Body of pancreas (tissue), 4 donors: ENCODE data around the gene MFAP3. TPM values are rescaled to one million over a fixed set of nuclear protein-coding genes. Genes with fewer than 3 reads are reported as not detected.

ENCODE experiments used
- ATAC-seq: fragments of 150-250 bp; one replicate; pipeline ENCODE4 v1.9.1; 2016
- DNase-seq, 4 donors: peaks; one replicate each; pipeline ENCODE4 v3.0.0-alpha.2; 2019
- H3K27ac ChIP-seq, 4 donors: fragments of 200-600 bp; sonication (generic); 1 replicate in 3 of 4; 2 replicates in 1 of 4; pipeline versions ENCODE4 v1.5.1 to v1.6.1; 2016 to 2019; ENCODE audit warnings: mild to moderate bottlenecking in 1 of 4, mixed read lengths in 1 of 4, moderate library complexity in 1 of 4
- H3K27me3 ChIP-seq, 2 donors: fragments of 200-600 bp; sonication (generic); one replicate each; pipeline ENCODE4 v1.6.0; 2016; ENCODE audit warnings: mild to moderate bottlenecking in 1 of 2
- H3K36me3 ChIP-seq, 2 donors: fragments of 200-600 bp; sonication (generic); replicated peaks in 1 of 2; 2 replicates each; pipeline ENCODE4 v1.5.1; 2016; ENCODE audit warnings: low read depth in 2 of 2; ENCODE audit not compliant: insufficient read depth in 1 of 2
- H3K4me1 ChIP-seq: fragments of 200-600 bp; sonication (generic); one replicate; pipeline ENCODE4 v1.6.0; 2016
- H3K4me3 ChIP-seq, 2 donors: fragments of 200-600 bp; sonication (generic); 1 replicate in 1 of 2; 2 replicates in 1 of 2; pipeline ENCODE4 v1.5.1; 2016 to 2019
- H3K9me3 ChIP-seq, 3 donors: fragments of 200-600 bp; sonication (generic); 1 replicate in 2 of 3; 2 replicates in 1 of 3; pipeline ENCODE4 v1.5.1; 2016
- CTCF ChIP-seq, 7 experiments: fragments of 450-650 bp in 4 of 7; fragments of 200-600 bp in 3 of 7; sonication (generic) in 3 of 7; IDR thresholded peaks; one replicate each; pipeline ENCODE4 v1.5.1; 2016 to 2019; ENCODE audit warnings: antibody characterized with exemption in 7 of 7
- POLR2A ChIP-seq, 3 donors: fragments of 450-650 bp; IDR thresholded peaks; one replicate each; pipeline ENCODE4 v1.6.1; 2016; ENCODE audit warnings: antibody characterized with exemption in 3 of 3, mild to moderate bottlenecking in 2 of 3
- WGBS, 2 donors: methylation state at CpG; one replicate each; pipeline ENCODE4 v1.1.5; 2017; 5-methylcytosine and 5-hydroxymethylcytosine counted together
- intact Hi-C: fragments of 100-400 bp; cut with DNase I; formaldehyde crosslinking; loops from one replicate; pipeline ENCODE4 v1.15.1; 2023
- total RNA-seq, 2 donors: library from RNA; depleted of rRNA; stranded (reverse); fragments of >200 nt; gene quantifications; one replicate each; pipeline ENCODE4 v1.1.0, GENCODE V29; 2016

Gene MFAP3
- total RNA-seq, 2 donors from 2014 or later = 14.3 to 23.4 TPM

GRCh38 chr5:154076240-154076922 lies 37.6 kb downstream of the MFAP3 start:
- Histone ChIP-seq H3K27me3 (no peaks in the 10 kb centered on the region), H3K9me3 (no peaks in the 10 kb centered on the region), H3K4me3 (no peak overlapping the region), H3K27ac (no peak overlapping the region), H3K4me1 (peaks cover 14% of the 10 kb centered on the region), H3K36me3 (no peaks in the 10 kb centered on the region)
- 67 to 74% methylated on average over 5 of the region's 5 CpGs for WGBS, 2 donors
- intact Hi-C loops = no loop called here
- ATAC-seq (no peak), DNase-seq (no peak)
- no peak for TF ChIP-seq CTCF (IDR thresholded peaks at IDR 0.05)
- TF ChIP-seq POLR2A (IDR thresholded peaks at IDR 0.05) = no peak

- no peaks in the 10 kb centered on the region for H3K27me3 ChIP-seq
- TF ChIP-seq POLR2A (IDR thresholded peaks at IDR 0.05) (no peak), CTCF (IDR thresholded peaks at IDR 0.05) (no peak)
- WGBS, 2 donors = 8 to 17% methylated on average over 1 of the region's 1 CpG
- intact Hi-C loops = no loop called here
- no peaks in the 10 kb centered on the region for H3K36me3 ChIP-seq
- H3K4me3 ChIP-seq = no peak overlapping the region
- H3K9me3 ChIP-seq = no peaks in the 10 kb centered on the region
- ATAC-seq (peak; percentile 92), DNase-seq (peak; percentile 26 to 70 (median 64))
- no peak overlapping the region for H3K27ac ChIP-seq
- peaks cover 14% of the 10 kb centered on the region for H3K4me1 ChIP-seq
Measured at GRCh38 chr5:154077696-154078095, 38.9 kb downstream of the MFAP3 start.

GRCh38 chr5:154078272-154078671 lies 39.5 kb downstream of the MFAP3 start:
- no peak for DNase-seq
- Histone ChIP-seq H3K4me1 (peaks cover 14% of the 10 kb centered on the region), H3K9me3 (no peaks in the 10 kb centered on the region), H3K27ac (no peak overlapping the region), H3K4me3 (no peak overlapping the region), H3K36me3 (no peaks in the 10 kb centered on the region), H3K27me3 (no peaks in the 10 kb centered on the region)
- intact Hi-C loops = no loop called here
- WGBS, 2 donors = 53 to 56% methylated on average over 1 of the region's 1 CpG
- TF ChIP-seq CTCF (IDR thresholded peaks at IDR 0.05) = no peak
- TF ChIP-seq POLR2A (IDR thresholded peaks at IDR 0.05) = no peak
- ATAC-seq = no peak

- ATAC-seq = no peak
- no peak overlapping the region for H3K4me3 ChIP-seq
- H3K4me1 ChIP-seq = peaks cover 14% of the 10 kb centered on the region
- intact Hi-C loops = no loop called here
- no peak for TF ChIP-seq CTCF (IDR thresholded peaks at IDR 0.05)
- TF ChIP-seq POLR2A (IDR thresholded peaks at IDR 0.05) = no peak
- no peak for DNase-seq
- no peak overlapping the region for H3K27ac ChIP-seq
- no peaks in the 10 kb centered on the region for H3K9me3 ChIP-seq
- WGBS, 2 donors = 76 to 84% methylated on average over 2 of the region's 2 CpGs
- H3K27me3 ChIP-seq = no peaks in the 10 kb centered on the region
- H3K36me3 ChIP-seq = no peaks in the 10 kb centered on the region
Measured at GRCh38 chr5:154081246-154081645, 42.5 kb downstream of the MFAP3 start.

- H3K36me3 ChIP-seq = no peaks in the 10 kb centered on the region
- TF ChIP-seq CTCF (IDR thresholded peaks at IDR 0.05) (no peak), POLR2A (IDR thresholded peaks at IDR 0.05) (no peak)
- H3K9me3 ChIP-seq = no peaks in the 10 kb centered on the region
- DNase-seq (no peak), ATAC-seq (no peak)
- H3K27ac ChIP-seq = no peak overlapping the region
- no peaks in the 10 kb centered on the region for H3K4me1 ChIP-seq
- no peak overlapping the region for H3K4me3 ChIP-seq
- 78 to 87% methylated on average over 5 of the region's 5 CpGs for WGBS, 2 donors
- intact Hi-C loops = no loop called here
- H3K27me3 ChIP-seq = no peaks in the 10 kb centered on the region
Measured at GRCh38 chr5:154084062-154084639, 45.4 kb downstream of the MFAP3 start.
